Nephron (organoid): ENCODE results near the gene FBXL5.

Experiments
- H3K27ac Mint-ChIP-seq, 3 experiments: 2 replicates each; pipeline ENCODE4 v1.8.0; 2020; ENCODE audit warnings: mixed read lengths in 3 of 3, mild to moderate bottlenecking in 2 of 3, moderate library complexity in 1 of 3
- H3K27me3 Mint-ChIP-seq: 2 replicates; pipeline ENCODE4 v1.8.0; 2021; ENCODE audit warnings: low read depth, mild to moderate bottlenecking, moderate library complexity, mixed read lengths
- H3K36me3 Mint-ChIP-seq: 2 replicates; pipeline ENCODE4 v1.8.0; 2020; ENCODE audit warnings: low read depth, mixed read lengths
- H3K4me1 Mint-ChIP-seq: 2 replicates; pipeline ENCODE4 v1.8.0; 2020; ENCODE audit warnings: mixed read lengths
- H3K4me3 Mint-ChIP-seq, 3 experiments: 2 replicates each; pipeline ENCODE4 v1.8.0; 2020; ENCODE audit warnings: mild to moderate bottlenecking in 3 of 3, mixed read lengths in 3 of 3, moderate library complexity in 2 of 3
- H3K9me3 Mint-ChIP-seq: 2 replicates; pipeline ENCODE4 v1.8.0; 2020; ENCODE audit warnings: mixed read lengths
- TF ChIP-seq, protein P1 (sequence below), 3 experiments: fragments of 200-600 bp; sonication (generic); IDR thresholded peaks; one replicate each; pipeline ENCODE4 v1.5.0; 2021; ENCODE audit warnings: antibody characterized with exemption in 3 of 3; ENCODE audit not compliant: unreplicated experiment in 3 of 3

Gene FBXL5

DNA sequence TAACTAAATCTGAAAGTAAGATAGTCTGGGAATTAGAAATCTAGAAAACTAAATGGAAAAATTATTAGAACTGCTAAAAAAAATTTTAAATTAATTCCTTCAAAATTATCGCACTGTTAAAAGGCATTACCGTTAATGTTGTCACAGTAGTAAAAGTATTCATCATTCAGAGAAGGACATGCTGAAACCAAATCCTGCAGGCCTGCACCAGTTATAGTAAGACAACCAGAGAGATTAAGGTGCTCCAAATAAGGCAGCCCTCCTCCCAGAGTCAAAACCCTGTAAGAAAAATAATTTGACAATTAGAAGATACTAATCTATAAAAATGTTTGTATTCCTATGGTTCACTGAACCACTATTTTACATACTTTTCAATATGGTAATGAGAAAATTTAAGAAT is 43.0 kb downstream of the FBXL5 start:
- Mint-ChIP-seq H3K36me3 (peaks cover 49% of the 10 kb centered on the region), H3K27ac (no peak overlapping the region), H3K4me1 (no peaks in the 10 kb centered on the region), H3K4me3 (no peak overlapping the region), H3K9me3 (peaks cover 18% of the 10 kb centered on the region), H3K27me3 (no peaks in the 10 kb centered on the region)
- TF ChIP-seq, protein P1, sequence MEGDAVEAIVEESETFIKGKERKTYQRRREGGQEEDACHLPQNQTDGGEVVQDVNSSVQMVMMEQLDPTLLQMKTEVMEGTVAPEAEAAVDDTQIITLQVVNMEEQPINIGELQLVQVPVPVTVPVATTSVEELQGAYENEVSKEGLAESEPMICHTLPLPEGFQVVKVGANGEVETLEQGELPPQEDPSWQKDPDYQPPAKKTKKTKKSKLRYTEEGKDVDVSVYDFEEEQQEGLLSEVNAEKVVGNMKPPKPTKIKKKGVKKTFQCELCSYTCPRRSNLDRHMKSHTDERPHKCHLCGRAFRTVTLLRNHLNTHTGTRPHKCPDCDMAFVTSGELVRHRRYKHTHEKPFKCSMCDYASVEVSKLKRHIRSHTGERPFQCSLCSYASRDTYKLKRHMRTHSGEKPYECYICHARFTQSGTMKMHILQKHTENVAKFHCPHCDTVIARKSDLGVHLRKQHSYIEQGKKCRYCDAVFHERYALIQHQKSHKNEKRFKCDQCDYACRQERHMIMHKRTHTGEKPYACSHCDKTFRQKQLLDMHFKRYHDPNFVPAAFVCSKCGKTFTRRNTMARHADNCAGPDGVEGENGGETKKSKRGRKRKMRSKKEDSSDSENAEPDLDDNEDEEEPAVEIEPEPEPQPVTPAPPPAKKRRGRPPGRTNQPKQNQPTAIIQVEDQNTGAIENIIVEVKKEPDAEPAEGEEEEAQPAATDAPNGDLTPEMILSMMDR (IDR thresholded peaks at IDR 0.05; ENCODE audit: unreplicated experiment in 3 of 3), result no peak

DNA sequence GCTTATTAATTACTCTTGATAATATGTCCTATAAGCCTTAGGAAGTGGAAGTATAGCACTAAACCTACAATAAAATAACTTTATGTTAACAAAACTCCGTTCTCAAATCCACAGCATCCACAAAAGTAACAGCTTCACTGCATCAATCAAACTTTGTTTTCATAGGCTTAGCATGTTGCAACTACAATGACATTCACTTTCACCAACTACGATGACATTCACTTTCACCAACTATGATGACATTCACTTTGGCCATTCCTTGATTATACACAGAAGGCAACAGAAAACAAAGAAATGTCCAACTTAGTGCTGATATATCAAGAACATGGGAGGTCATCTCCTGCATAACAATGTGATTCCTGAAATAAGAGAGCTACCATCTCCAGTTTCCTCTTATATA is 44.3 kb downstream of the FBXL5 start:
- H3K36me3 Mint-ChIP-seq, result peaks cover 44% of the 10 kb centered on the region
- H3K9me3 Mint-ChIP-seq, result peaks cover 9% of the 10 kb centered on the region
- H3K4me3 Mint-ChIP-seq, result no peak overlapping the region
- H3K4me1 Mint-ChIP-seq, result no peaks in the 10 kb centered on the region
- H3K27me3 Mint-ChIP-seq, result no peaks in the 10 kb centered on the region
- no peak overlapping the region for H3K27ac Mint-ChIP-seq
- TF ChIP-seq, protein P1 (IDR thresholded peaks at IDR 0.05; ENCODE audit: unreplicated experiment in 3 of 3), result no peak

DNA sequence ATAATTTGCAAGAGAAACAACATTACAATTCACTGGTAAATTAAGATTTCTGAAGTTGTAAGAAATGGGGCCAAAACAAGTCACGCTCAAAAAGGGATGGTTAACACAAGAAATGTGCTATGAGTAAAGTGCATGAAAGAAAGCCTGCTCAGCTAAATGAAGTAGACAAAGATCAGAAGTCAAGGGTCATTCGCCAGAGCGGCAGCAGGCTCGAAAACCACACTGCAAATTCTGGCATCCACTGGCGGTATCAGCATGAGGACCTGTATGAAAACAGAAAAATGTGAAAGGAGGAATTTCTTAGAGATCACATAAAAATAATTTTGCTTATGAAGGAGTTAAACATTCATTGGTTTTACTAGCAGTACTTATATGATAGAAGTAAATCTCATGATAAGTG is 49.6 kb downstream of the FBXL5 start:
- H3K27ac Mint-ChIP-seq, result no peak overlapping the region
- TF ChIP-seq, protein P1 (IDR thresholded peaks at IDR 0.05; ENCODE audit: unreplicated experiment in 3 of 3), result no peak
- H3K36me3 Mint-ChIP-seq, result peaks cover 65% of the 10 kb centered on the region
- H3K9me3 Mint-ChIP-seq, result peaks cover 7% of the 10 kb centered on the region
- no peak overlapping the region for H3K4me3 Mint-ChIP-seq
- no peaks in the 10 kb centered on the region for H3K4me1 Mint-ChIP-seq
- H3K27me3 Mint-ChIP-seq, result no peaks in the 10 kb centered on the region

GRCh38 chr4:15601862-15602261 is 53.3 kb downstream of the FBXL5 start:
- TF ChIP-seq, protein P1 (IDR thresholded peaks at IDR 0.05; ENCODE audit: unreplicated experiment in 3 of 3), result no peak

DNA sequence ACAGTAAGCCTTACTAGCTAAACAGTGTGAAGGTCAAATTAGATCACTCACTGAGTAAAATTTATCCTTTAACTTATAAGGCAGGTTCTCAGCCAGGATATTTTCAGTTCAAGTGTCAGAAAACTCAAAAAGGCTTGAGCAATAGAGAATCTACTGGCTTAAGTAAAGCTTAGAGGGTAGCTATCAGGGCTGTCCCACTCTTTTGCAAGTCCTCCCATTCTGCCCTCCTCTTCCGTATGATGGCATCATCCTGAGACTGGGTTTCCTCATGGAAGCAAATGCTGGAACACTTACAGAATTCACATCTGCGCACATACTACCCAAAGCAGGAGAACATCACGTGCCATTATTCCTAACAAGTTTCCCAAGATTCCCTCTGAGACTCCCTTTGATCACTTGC is 55.0 kb downstream of the FBXL5 start:
- Mint-ChIP-seq H3K4me1 (no peaks in the 10 kb centered on the region), H3K4me3 (no peak overlapping the region), H3K27ac (peak overlapping the region in 1 of 3 experiments; percentile 41), H3K27me3 (no peaks in the 10 kb centered on the region), H3K36me3 (peaks cover 81% of the 10 kb centered on the region), H3K9me3 (peaks cover 7% of the 10 kb centered on the region)
- TF ChIP-seq, protein P1 (IDR thresholded peaks at IDR 0.05; ENCODE audit: unreplicated experiment in 3 of 3), result no peak

More at GRCh38 chr4:15601862-15602261, 53.3 kb downstream of the FBXL5 start:
- H3K36me3 Mint-ChIP-seq, result peaks cover 87% of the 10 kb centered on the region
- H3K27ac Mint-ChIP-seq, result no peak overlapping the region
- H3K4me1 Mint-ChIP-seq, result no peaks in the 10 kb centered on the region
- no peak overlapping the region for H3K4me3 Mint-ChIP-seq
- no peaks in the 10 kb centered on the region for H3K27me3 Mint-ChIP-seq
- H3K9me3 Mint-ChIP-seq, result peaks cover 7% of the 10 kb centered on the region

GRCh38 chr4:15598644-15599043 is 56.5 kb downstream of the FBXL5 start:
- Mint-ChIP-seq H3K9me3 (peaks cover under 1% of the 10 kb centered on the region), H3K27ac (no peak overlapping the region), H3K4me3 (no peak overlapping the region), H3K36me3 (peaks cover 66% of the 10 kb centered on the region), H3K4me1 (no peaks in the 10 kb centered on the region), H3K27me3 (no peaks in the 10 kb centered on the region)
- TF ChIP-seq, protein P1 (IDR thresholded peaks at IDR 0.05; ENCODE audit: unreplicated experiment in 3 of 3), result no peak
